HepG2 (cell line): Measurements from ENCODE around the gene OGG1.

Experiments used
- ESRRA ChIP-seq: sonication (generic); formaldehyde crosslinking; IDR thresholded peaks from 2 replicates; pipeline ENCODE4 v1.5.1; 2020; ENCODE audit warnings: mild to moderate bottlenecking, low read depth, missing genetic modification reagents
- KLF16 ChIP-seq, 2 experiments: sonication (generic) in 1 of 2; formaldehyde crosslinking in 1 of 2; IDR thresholded peaks; 2 replicates each; pipeline versions ENCODE4 v1.6.1 to v1.8.0; 2016 to 2023; ENCODE audit warnings: missing genetic modification reagents in 2 of 2, missing compliant biosample characterization in 1 of 2
- MYNN ChIP-seq: sonication (generic); formaldehyde crosslinking; IDR thresholded peaks from 2 replicates; pipeline ENCODE4 v1.4.0; 2020; ENCODE audit warnings: mild to moderate bottlenecking, low read depth, missing genetic modification reagents
- NFE2L1 ChIP-seq: sonication (generic); formaldehyde crosslinking; IDR thresholded peaks from 2 replicates; pipeline ENCODE4 v1.4.0; 2020; ENCODE audit warnings: missing genetic modification reagents, mild to moderate bottlenecking, borderline replicate concordance
- POLR2A ChIP-seq, 2 experiments: IDR thresholded peaks; 2 replicates each; pipeline ENCODE4 v1.6.1; 2011; ENCODE audit warnings: low read depth in 2 of 2, low read length in 2 of 2, mild to moderate bottlenecking in 1 of 2, moderate library complexity in 1 of 2; ENCODE audit not compliant: insufficient read depth in 1 of 2
- REPIN1 ChIP-seq: sonication (generic); formaldehyde crosslinking; IDR thresholded peaks from 2 replicates; pipeline ENCODE4 v1.8.0; 2022; ENCODE audit warnings: missing genetic modification reagents, low read depth, mild to moderate bottlenecking, borderline replicate concordance
- TF ChIP-seq, protein P1 (sequence below): sonication (generic); formaldehyde crosslinking; IDR thresholded peaks from 2 replicates; pipeline ENCODE4 v1.4.0; 2020; ENCODE audit warnings: mild to moderate bottlenecking, missing genetic modification reagents

DNA sequence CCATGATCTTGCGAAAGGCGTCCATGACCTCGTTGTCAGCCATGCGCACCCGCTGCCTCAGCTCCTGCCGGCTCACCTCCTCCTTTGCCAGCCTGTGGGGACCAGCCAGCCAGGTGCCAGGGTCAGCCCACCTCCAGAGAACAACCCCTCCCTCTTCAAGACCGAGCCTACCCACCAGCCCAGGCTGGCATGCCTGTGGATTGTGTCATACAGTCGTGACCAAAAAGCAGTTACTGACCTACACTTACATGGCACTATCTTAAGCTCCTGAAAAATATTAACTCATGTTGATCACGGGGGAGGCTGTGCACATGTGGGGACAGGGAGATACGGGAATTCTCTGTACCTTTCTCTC is 30.7 kb downstream of the OGG1 start:
- TF ChIP-seq ESRRA (CRISPR knock-in tag): no peak
- no peak for TF ChIP-seq KLF16 (CRISPR knock-in tag; IDR thresholded peaks at IDR 0.05)
- no peak for TF ChIP-seq MYNN (CRISPR knock-in tag)
- TF ChIP-seq POLR2A (IDR thresholded peaks at IDR 0.05; ENCODE audit: insufficient read depth in 1 of 2, low read depth in 2 of 2, low read length in 2 of 2): no peak
- no peak for TF ChIP-seq REPIN1 (CRISPR knock-in tag)
- TF ChIP-seq, protein P1, sequence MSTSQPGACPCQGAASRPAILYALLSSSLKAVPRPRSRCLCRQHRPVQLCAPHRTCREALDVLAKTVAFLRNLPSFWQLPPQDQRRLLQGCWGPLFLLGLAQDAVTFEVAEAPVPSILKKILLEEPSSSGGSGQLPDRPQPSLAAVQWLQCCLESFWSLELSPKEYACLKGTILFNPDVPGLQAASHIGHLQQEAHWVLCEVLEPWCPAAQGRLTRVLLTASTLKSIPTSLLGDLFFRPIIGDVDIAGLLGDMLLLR (CRISPR knock-in tag): no peak
- no peak for TF ChIP-seq NFE2L1 (CRISPR knock-in tag)
